Dedifferentiated amniotic fluid mesenchymal stem cell (primary cell): ENCODE results near the gene LRRC3C.

Source experiments
- DNase-seq: peaks from one replicate; pipeline ENCODE4 v3.0.0-alpha.2; 2016; ENCODE audit errors: extremely low spot score

Gene LRRC3C

GRCh38 chr17:39979016-39979670 is 51.6 kb downstream of the LRRC3C start:
- peak; percentile 60 for DNase-seq

GRCh38 chr17:39979893-39980350 is 52.4 kb downstream of the LRRC3C start:
- DNase-seq: no peak

- DNase-seq: peak; percentile 100
Measured at GRCh38 chr17:39980351-39981206, 53.0 kb downstream of the LRRC3C start, which contains the start of gene PSMD3. Gene PSMD3, plus strand, starts transcription at chr17:39980807. Its CDS starts 164 bp downstream, at chr17:39980971.

GRCh38 chr17:39981207-39981741 is 53.7 kb downstream of the LRRC3C start:
- no peak for DNase-seq

- no peak for DNase-seq
Measured at GRCh38 chr17:39981766-39982375, 54.3 kb downstream of the LRRC3C start.

- no peak for DNase-seq
Measured at GRCh38 chr17:39988206-39988810, 60.8 kb downstream of the LRRC3C start.

GRCh38 chr17:39994448-39994847 is 66.9 kb downstream of the LRRC3C start:
- DNase-seq: no peak
